K562 (cell line): ENCODE measurements around the gene FLOT2. TPM values are rescaled to one million over a fixed set of nuclear protein-coding genes. Genes with fewer than 3 reads are reported as not detected.

Experiments used
- CBX1 ChIP-seq: sonication (generic); IDR thresholded peaks from 2 replicates; pipeline ENCODE4 v1.6.1; 2016; ENCODE audit warnings: antibody characterized with exemption, low read depth, mild to moderate bottlenecking
- CTCF ChIP-seq, 3 experiments: IDR thresholded peaks in 2 of 3; conservative IDR thresholded peaks in 1 of 3; 2 replicates each; pipeline ENCODE4 v1.5.1; 2011 to 2012; ENCODE audit warnings: low read length in 3 of 3, mild to moderate bottlenecking in 3 of 3, control low read depth in 2 of 3, improper control_type of control experiment in 1 of 3, inconsistent platforms in 1 of 3, low read depth in 1 of 3, mixed read lengths in 1 of 3, moderate library complexity in 1 of 3; ENCODE audit not compliant: insufficient read depth in 2 of 3
- EZH2 ChIP-seq: IDR thresholded peaks from 2 replicates; pipeline ENCODE4 v1.6.1; 2012; ENCODE audit warnings: low read depth, mild to moderate bottlenecking, inconsistent platforms, low read length, borderline replicate concordance
- GMEB1 ChIP-seq: fragments of 250-450 bp; sonication (Bioruptor Pico); IDR thresholded peaks from 2 replicates; pipeline ENCODE4 v1.4.0; 2020; ENCODE audit warnings: mild to moderate bottlenecking
- GTF3C2 ChIP-seq: IDR thresholded peaks from 3 replicates; pipeline ENCODE4 v1.6.1; 2011; ENCODE audit warnings: borderline replicate concordance, mild to moderate bottlenecking, moderate library complexity; ENCODE audit not compliant: insufficient read length; ENCODE audit errors: extremely low read depth
- MCM3 ChIP-seq: fragments of 450-650 bp; IDR thresholded peaks from 2 replicates; pipeline ENCODE4 v1.6.1; 2016
- MECOM ChIP-seq: fragments of 250-450 bp; sonication (Bioruptor Pico); IDR thresholded peaks from 2 replicates; pipeline ENCODE4 v1.8.0; 2022; ENCODE audit warnings: inconsistent platforms
- MIER1 ChIP-seq: fragments of 450-650 bp; IDR thresholded peaks from 2 replicates; pipeline ENCODE4 v1.6.1; 2016; ENCODE audit warnings: antibody characterized with exemption, mild to moderate bottlenecking, low read depth
- PRDM10 ChIP-seq: fragments of 450-650 bp; IDR thresholded peaks from 2 replicates; pipeline ENCODE4 v1.6.1; 2018; ENCODE audit not compliant: partially characterized antibody
- RBM14 ChIP-seq: fragments of 200-400 bp; formaldehyde crosslinking; IDR thresholded peaks from 2 replicates; pipeline ENCODE4 v1.6.1; 2018; ENCODE audit warnings: low read depth, mild to moderate bottlenecking, low read length, moderate library complexity, borderline replicate concordance; ENCODE audit not compliant: insufficient read depth
- TAL1 ChIP-seq: fragments of 450-650 bp; IDR thresholded peaks from 2 replicates; pipeline ENCODE4 v1.6.1; 2016; ENCODE audit warnings: mild to moderate bottlenecking
- ZNF584 ChIP-seq: fragments of 200-800 bp; sonication (Bioruptor generic); IDR thresholded peaks from 2 replicates; pipeline ENCODE4 v1.6.1; 2016; ENCODE audit warnings: low read depth, mild to moderate bottlenecking, missing genetic modification characterization, missing compliant biosample characterization
- ZNF695 ChIP-seq: fragments of 450-650 bp; formaldehyde crosslinking; IDR thresholded peaks from 2 replicates; pipeline ENCODE4 v1.4.0; 2020; ENCODE audit warnings: mild to moderate bottlenecking, moderate library complexity
- polyA plus RNA-seq, 8 experiments: library from polyadenylated mRNA; depleted of rRNA in 4 of 8; stranded (reverse) in 5 of 8; unstranded in 3 of 8; fragments of >200 nt; fragmentation: Nextera tagmentation in 2 of 8; fragmentation: Illumina TruSeq in 1 of 8; extraction: Ambion mirVana in 2 of 8; extraction: Trizol in 1 of 8; gene quantifications; 2 replicates each; pipeline versions ENCODE4 v1.2.1 to v1.2.3, GENCODE V29; 2011 to 2014; ENCODE audit warnings: inconsistent platforms in 1 of 8, missing spikeins in 1 of 8
- total RNA-seq, 7 experiments: library from RNA; depleted of rRNA in 6 of 7; stranded (reverse); fragments of >200 nt in 6 of 7; fragmentation: Illumina TruSeq in 2 of 7; extraction: Trizol in 2 of 7; gene quantifications; 2 replicates each; pipeline versions ENCODE4 v1.2.1 to v1.2.3, GENCODE V29; 2011 to 2021; ENCODE audit warnings: low replicate concordance in 1 of 7

FLOT2 gene
- total and polyA plus RNA-seq, 9 of the 15 experiments (the other 6 are each of a cell fraction or from before 2014, with no cell fraction given), result 17.5 to 138 (median 41.7) TPM

GRCh38 chr17:28861393-28862203 lies 35.9 kb downstream of the FLOT2 start (continued):
- TF ChIP-seq CTCF (IDR thresholded peaks at IDR 0.05 in 2 of 3, conservative IDR thresholded peaks at IDR 0.05 in 1 of 3; ENCODE audit: insufficient read depth in 2 of 3, low read depth in 1 of 3, low read length in 3 of 3), result peak in 2 of 3 experiments; percentile 32 to 33; a peak in 3 of 6 replicates
- no peak for TF ChIP-seq ZNF584 (CRISPR knock-in tag)
- TF ChIP-seq CBX1, result no peak
- no peak for TF ChIP-seq EZH2
- 0 out of 2 replicates have a peak, but pooled peaks have one; percentile 7 for TF ChIP-seq TAL1
- no peak for TF ChIP-seq MECOM (CRISPR knock-in tag)
- TF ChIP-seq GMEB1 (CRISPR knock-in tag), result no peak; the same call in 1 of the 2 replicates
- TF ChIP-seq RBM14, result no peak
- TF ChIP-seq MCM3, result no peak
- TF ChIP-seq MIER1, result no peak
- peak; percentile 32 for TF ChIP-seq PRDM10
- no peak for TF ChIP-seq GTF3C2
- TF ChIP-seq ZNF695 (CRISPR knock-in tag), result no peak
